RCC 7860 (cell line): ENCODE data around the gene ENTREP1.
"Not testable (repeated sequence)": the region's sequence is repeated elsewhere in the genome, so short reads cannot be mapped to it uniquely, and the experiment has no call there.

Experiments
- DNase-seq: peaks from one replicate; pipeline ENCODE4 v3.0.0-alpha.2; 2015; ENCODE audit warnings: low spot score
- FAIRE-seq: peaks from 2 replicates; lab custom pipeline; 2012; peaks lifted over from hg19 to GRCh38; lab: Jason Lieb, UNC

Gene ENTREP1

GRCh38 chr9:69324549-69325401 is at the start of gene ENTREP1:
Gene ENTREP1 (plus strand): TSS chr9:69325215. CDS start chr9:69325310, 95 bp downstream.
- no peak for FAIRE-seq
- DNase-seq, result no peak

GRCh38 chr9:69276775-69277174 is 48.2 kb upstream of the ENTREP1 start:
- DNase-seq (no peak), FAIRE-seq (no peak)

GRCh38 chr9:69279084-69279731 is 45.8 kb upstream of the ENTREP1 start:
- no peak for DNase-seq
- FAIRE-seq, result no peak

- FAIRE-seq (no peak), DNase-seq (no peak)
Measured at GRCh38 chr9:69279733-69280132, 45.3 kb upstream of the ENTREP1 start.

- no peak for FAIRE-seq
- DNase-seq, result no peak
Measured at GRCh38 chr9:69283003-69283402, 42.0 kb upstream of the ENTREP1 start.

GRCh38 chr9:69292078-69292477 is 32.9 kb upstream of the ENTREP1 start:
- DNase-seq, result no peak
- FAIRE-seq, result no peak

GRCh38 chr9:69293156-69293555 is 31.9 kb upstream of the ENTREP1 start:
- DNase-seq (no peak), FAIRE-seq (no peak)

GRCh38 chr9:69295872-69296552 is 29.0 kb upstream of the ENTREP1 start:
- FAIRE-seq (no peak), DNase-seq (no peak)

- FAIRE-seq, result no peak
- no peak for DNase-seq
Measured at GRCh38 chr9:69297300-69297980, 27.6 kb upstream of the ENTREP1 start.

GRCh38 chr9:69299315-69299714 is 25.7 kb upstream of the ENTREP1 start:
- DNase-seq (no peak), FAIRE-seq (no peak)

- DNase-seq (no peak), FAIRE-seq (no peak)
Measured at GRCh38 chr9:69299826-69300225, 25.2 kb upstream of the ENTREP1 start.

GRCh38 chr9:69303331-69303730 is 21.7 kb upstream of the ENTREP1 start:
- FAIRE-seq (no peak), DNase-seq (no peak)

GRCh38 chr9:69306895-69307445 is 18.0 kb upstream of the ENTREP1 start:
- FAIRE-seq, DNase-seq: not testable (repeated sequence)

GRCh38 chr9:69307446-69308205 is 17.4 kb upstream of the ENTREP1 start:
- no peak for DNase-seq
- FAIRE-seq, result no peak

GRCh38 chr9:69308206-69308931 is 16.6 kb upstream of the ENTREP1 start:
- DNase-seq (no peak), FAIRE-seq (no peak)

GRCh38 chr9:69313175-69313574 is 11.8 kb upstream of the ENTREP1 start:
- no peak for FAIRE-seq
- no peak for DNase-seq

- FAIRE-seq, result no peak
Measured at GRCh38 chr9:69314547-69314946, 10.5 kb upstream of the ENTREP1 start.

GRCh38 chr9:69317081-69317480 is 7.9 kb upstream of the ENTREP1 start:
- no peak for DNase-seq
- no peak for FAIRE-seq

More at GRCh38 chr9:69314547-69314946, 10.5 kb upstream of the ENTREP1 start:
- DNase-seq, result no peak

GRCh38 chr9:69317894-69318293 is 7.1 kb upstream of the ENTREP1 start:
- DNase-seq (no peak), FAIRE-seq (no peak)
